ENCODE data around the gene UNC13C.

- TF ChIP-seq CTCF (IDR thresholded peaks at IDR 0.05), result no peak
- no peak for TF ChIP-seq POLR2A (IDR thresholded peaks at IDR 0.05)
- no peak for TF ChIP-seq POLR2AphosphoS5 (IDR thresholded peaks at IDR 0.05; ENCODE audit: insufficient read depth in 1 of 2, low read depth in 1 of 2)
These were observed 326.1 kb downstream of the UNC13C start for GRCh38 chr15:54304321-54304720.

Data from vagina (tissue), 2 donors.